Measurements from ENCODE around the gene LRPPRC. TPM values are rescaled to one million over a fixed set of nuclear protein-coding genes. Genes with fewer than 3 reads are reported as not detected.

The LRPPRC gene
- total and polyA plus RNA-seq, 9 of the 15 experiments (the other 6 are each of a cell fraction or from before 2014, with no cell fraction given) = 41.5 to 214 (median 138) TPM

DNA sequence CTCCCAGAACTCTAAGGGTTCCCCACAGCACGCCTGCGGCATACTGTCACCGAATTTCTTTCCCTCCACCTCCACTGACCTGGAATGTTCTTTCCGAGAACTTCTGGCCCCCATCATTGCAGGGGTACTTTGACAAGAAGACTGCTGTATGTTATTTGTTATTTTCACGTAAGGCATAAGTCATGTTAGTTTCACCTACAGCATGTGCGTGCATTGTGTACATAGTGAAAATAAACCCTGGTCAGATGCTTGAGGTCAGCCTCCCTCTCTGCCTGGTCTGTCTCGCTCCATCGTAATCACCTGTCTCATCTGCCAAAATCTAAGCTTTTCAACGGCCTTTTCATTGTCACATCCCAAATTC, 152.9 kb downstream of the LRPPRC start:
- H3K27ac ChIP-seq (ENCODE audit: extremely low read depth, low read depth, low read length) = no peak overlapping the region
- no peaks in the 10 kb centered on the region for H3K9me3 ChIP-seq (replicated peaks; ENCODE audit: control insufficient read depth, insufficient read depth, low read depth, low read length)
- no peak overlapping the region for H3K9ac ChIP-seq (ENCODE audit: insufficient read depth in 1 of 2, low read depth in 2 of 2, low read length in 2 of 2)
- no peaks in the 10 kb centered on the region for H4K20me1 ChIP-seq (replicated peaks; ENCODE audit: control insufficient read depth, insufficient read depth, low read length)
- H2AFZ ChIP-seq (ENCODE audit: low read depth, low read length) = no peak overlapping the region
- intact Hi-C loops (cut with micrococcal nuclease) (no loop called here), in situ Hi-C loops (cut with MboI) (no loop called here)
- TF ChIP-seq PHB (CRISPR knock-in tag; IDR thresholded peaks at IDR 0.05) (no peak), ESRRB (CRISPR knock-in tag; IDR thresholded peaks at IDR 0.05; ENCODE audit: borderline replicate concordance) (no peak)
- TF ChIP-seq, protein P1, sequence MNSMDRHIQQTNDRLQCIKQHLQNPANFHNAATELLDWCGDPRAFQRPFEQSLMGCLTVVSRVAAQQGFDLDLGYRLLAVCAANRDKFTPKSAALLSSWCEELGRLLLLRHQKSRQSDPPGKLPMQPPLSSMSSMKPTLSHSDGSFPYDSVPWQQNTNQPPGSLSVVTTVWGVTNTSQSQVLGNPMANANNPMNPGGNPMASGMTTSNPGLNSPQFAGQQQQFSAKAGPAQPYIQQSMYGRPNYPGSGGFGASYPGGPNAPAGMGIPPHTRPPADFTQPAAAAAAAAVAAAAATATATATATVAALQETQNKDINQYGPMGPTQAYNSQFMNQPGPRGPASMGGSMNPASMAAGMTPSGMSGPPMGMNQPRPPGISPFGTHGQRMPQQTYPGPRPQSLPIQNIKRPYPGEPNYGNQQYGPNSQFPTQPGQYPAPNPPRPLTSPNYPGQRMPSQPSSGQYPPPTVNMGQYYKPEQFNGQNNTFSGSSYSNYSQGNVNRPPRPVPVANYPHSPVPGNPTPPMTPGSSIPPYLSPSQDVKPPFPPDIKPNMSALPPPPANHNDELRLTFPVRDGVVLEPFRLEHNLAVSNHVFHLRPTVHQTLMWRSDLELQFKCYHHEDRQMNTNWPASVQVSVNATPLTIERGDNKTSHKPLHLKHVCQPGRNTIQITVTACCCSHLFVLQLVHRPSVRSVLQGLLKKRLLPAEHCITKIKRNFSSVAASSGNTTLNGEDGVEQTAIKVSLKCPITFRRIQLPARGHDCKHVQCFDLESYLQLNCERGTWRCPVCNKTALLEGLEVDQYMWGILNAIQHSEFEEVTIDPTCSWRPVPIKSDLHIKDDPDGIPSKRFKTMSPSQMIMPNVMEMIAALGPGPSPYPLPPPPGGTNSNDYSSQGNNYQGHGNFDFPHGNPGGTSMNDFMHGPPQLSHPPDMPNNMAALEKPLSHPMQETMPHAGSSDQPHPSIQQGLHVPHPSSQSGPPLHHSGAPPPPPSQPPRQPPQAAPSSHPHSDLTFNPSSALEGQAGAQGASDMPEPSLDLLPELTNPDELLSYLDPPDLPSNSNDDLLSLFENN (IDR thresholded peaks at IDR 0.05; ENCODE audit: low read depth in 2 of 2, low read length in 2 of 2) = no peak
- no peaks in the 10 kb centered on the region for H3K36me3 ChIP-seq (ENCODE audit: control insufficient read depth, insufficient read depth, low read length)
- BruUV-seq (replicated peaks) = no TSS peak
- no peak overlapping the region for H3K4me2 ChIP-seq (ENCODE audit: insufficient read depth, low read length)
- peaks cover 31 to 63% of the 10 kb centered on the region in 2 experiments for H3K27me3 ChIP-seq (ENCODE audit: control insufficient read depth in 2 of 2, insufficient read depth in 2 of 2, low read length in 2 of 2)
- peaks cover 2 to 10% of the 10 kb centered on the region in 2 experiments; a peak in 3 of 5 replicates for H3K4me1 ChIP-seq (replicated peaks in 1 of 2; ENCODE audit: control insufficient read depth in 2 of 2, insufficient read depth in 2 of 2, low read length in 2 of 2)
- POLR2A ChIA-PET = interaction anchor here (0.8 kb wide), 1 partner anchor 32 kb away, joined by 4 read pairs; no protein-coding TSS in a partner anchor
- H3K9me1 ChIP-seq (ENCODE audit: control insufficient read depth, insufficient read depth, low read length) = no peaks in the 10 kb centered on the region
- ATAC-seq (no peak), DNase-seq (ENCODE audit: extremely low read depth in 1 of 4, low spot score in 3 of 4) (peak in 2 of 4 experiments; percentile 2 to 5), FAIRE-seq (no peak)
- no peak overlapping the region for H3K4me3 ChIP-seq
- 5% methylated on average over 9 of the region's 9 CpGs for WGBS (ENCODE audit: insufficient coverage, low coverage, missing lambda C conversion rate)
- CTCF ChIA-PET (ENCODE audit: low intra/inter-chr PET ratio) = no interaction called here
- H3K79me2 ChIP-seq (ENCODE audit: control insufficient read depth, insufficient read depth, low read length) = no peaks in the 10 kb centered on the region

Data from K562 (cell line).